GM21360 (cell line): ENCODE data around the gene ADRM1.
A peak's percentile ranks its signal among the peaks of the same experiment; 100 is the strongest.

Experiments
- ATAC-seq: cut with Tn5 transposase; IDR thresholded peaks from one replicate; pipeline ENCODE4 v1.9.1; 2021; ENCODE audit warnings: mild to moderate bottlenecking, moderate library complexity; ENCODE audit not compliant: unreplicated experiment

ADRM1 gene, protein sequence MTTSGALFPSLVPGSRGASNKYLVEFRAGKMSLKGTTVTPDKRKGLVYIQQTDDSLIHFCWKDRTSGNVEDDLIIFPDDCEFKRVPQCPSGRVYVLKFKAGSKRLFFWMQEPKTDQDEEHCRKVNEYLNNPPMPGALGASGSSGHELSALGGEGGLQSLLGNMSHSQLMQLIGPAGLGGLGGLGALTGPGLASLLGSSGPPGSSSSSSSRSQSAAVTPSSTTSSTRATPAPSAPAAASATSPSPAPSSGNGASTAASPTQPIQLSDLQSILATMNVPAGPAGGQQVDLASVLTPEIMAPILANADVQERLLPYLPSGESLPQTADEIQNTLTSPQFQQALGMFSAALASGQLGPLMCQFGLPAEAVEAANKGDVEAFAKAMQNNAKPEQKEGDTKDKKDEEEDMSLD

DNA sequence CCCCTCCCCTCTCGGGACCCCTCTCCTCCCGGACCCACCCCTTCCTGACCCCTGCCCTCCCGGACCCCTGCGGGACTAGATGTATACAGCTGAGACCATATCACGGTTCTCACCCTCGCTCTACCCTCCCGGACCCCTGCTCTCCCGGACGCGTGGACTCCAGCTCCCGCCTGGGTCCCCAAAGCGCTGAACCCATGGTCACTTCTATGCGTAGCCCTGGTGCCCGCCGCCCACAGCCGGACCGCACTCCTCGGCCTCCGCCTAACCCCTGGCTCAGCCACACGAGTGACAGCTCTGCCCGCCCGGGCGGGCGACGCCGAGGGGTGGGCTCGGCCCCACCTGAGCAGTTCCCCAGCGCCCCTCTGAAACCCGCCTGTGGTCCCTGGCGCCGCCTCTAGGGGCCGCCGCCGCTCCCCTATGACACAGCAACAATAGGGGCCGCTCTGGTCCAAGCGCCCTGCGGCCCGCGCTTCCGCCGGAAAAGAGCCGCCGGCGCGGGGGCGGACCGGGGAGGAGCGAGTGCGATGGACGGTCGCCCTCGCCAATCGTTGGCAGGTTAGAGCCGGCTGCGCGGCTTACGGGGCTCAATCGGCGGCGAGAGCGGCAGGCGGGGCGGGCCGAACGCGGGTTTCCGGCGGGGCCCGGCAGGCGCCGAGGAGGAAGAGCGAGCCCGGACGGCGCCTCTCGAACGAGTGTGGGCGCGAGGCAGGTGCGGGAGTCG lies at the start of gene ADRM1:
Gene ADRM1 (plus strand): TSS at position 657 of the 721 bp plus-strand sequence. CDS start 572 bp downstream, outside the sequence.
- peak; percentile 78 for ATAC-seq

DNA sequence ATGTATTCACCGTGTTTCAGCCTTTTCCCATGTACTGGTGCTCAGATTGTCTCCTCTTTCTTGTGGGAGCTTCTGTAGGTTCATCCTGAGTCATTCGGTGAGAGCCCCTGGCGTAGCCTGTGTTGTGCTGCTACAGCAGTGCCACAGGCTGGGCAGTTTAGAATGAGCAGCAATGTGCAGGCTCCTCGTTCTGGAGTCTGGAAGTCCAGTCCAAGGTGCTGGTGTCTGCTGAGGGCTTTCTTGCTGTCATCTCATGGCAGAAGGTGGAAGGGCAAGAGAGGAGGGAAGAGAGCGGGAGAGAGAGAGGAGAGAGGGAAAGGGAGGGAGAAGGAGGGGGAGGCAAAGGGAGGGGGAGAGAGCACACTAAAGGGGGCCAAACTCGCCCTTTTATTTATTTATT lies 49.4 kb upstream of the ADRM1 start:
- no peak for ATAC-seq

DNA sequence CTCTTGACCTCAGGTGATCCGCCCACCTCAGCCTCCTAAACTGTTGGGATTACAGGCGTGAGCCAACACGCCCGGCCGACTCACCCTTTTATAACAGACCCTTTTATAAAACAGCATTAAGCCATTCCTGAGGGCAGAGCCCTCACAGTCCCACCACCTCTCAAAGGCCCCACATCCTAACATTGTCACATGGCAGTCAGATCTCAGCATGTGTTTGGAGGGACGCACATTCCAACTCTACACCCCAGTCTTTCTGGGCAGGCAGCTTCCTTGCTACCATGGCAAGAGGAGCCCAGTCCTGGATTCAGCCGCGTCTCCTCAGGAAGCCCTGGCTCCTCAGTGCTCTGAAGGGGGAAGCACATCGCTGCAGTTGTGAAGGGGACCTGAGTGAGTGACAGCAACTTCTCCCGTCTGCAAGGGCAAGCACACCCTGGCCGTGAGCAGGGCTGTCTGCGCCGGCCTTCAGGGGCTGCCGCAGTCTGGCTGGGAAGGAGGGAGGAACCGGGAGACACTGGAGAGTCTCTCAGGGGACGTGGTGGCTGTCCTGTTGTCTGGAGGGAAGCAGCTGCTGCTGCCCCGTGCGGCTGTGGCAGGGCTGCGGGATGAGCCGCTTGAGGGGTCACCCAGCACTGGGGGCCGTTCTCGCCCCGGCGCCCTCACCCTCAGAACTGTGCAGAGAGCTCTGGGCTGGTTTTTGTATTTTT lies 48.6 kb upstream of the ADRM1 start:
- no peak for ATAC-seq

DNA sequence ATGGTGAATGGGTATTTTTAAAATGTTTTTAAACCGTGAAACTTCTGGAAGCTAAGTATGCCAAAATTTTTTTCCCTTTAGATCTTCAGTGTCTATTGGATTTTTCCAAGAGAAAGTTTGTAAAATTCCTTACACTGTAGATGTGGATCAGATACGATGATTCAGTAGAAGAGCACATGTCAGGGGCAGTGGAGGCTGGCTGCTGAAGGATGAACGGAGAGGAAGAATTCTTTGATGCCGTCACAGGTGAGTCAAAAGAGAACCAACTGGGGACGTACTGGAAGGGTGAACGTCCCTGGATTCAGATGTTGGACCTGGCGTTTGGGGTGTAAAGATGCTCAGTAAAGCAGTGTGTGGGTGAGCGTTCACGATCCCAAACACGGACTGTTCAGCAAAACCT lies 46.8 kb upstream of the ADRM1 start:
- no peak for ATAC-seq

DNA sequence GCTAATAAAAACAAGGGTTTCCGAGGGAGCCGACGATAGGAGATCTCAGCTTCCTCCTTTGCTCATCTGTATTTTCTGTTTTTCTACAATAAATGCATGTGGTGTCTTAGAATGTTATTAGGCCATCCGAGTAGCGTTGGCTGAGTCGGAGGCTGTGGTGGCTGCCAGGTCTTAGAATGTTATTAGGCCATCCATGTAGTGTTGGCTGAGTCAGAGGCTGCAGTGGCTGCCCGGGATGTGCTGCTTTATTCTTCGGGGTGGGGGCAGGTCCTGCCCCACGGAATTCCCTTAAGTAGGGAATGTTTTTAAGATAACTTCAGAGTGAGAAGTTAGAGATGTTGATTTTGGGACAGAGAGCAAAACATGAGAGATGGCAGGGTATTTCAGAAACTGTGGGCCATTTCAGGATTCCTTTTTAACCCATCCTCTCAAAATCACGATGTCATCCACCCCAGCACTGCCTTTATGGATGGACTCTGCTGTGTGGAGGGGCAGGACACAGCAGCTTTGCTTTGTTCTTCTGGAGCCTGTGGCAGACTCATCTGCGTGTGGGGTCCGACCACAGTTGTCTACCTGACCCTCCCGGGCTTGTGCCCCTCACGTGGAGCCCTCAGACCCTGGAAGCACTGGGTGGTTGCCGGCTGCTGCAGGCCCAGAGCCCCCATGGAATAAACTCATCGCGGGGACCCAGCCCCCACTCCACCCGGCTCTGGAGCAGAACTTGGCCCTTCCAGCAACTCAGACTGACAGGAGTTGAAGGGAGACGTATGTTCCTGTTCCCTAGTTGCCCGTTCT lies 44.1 kb upstream of the ADRM1 start:
- ATAC-seq: no peak

DNA sequence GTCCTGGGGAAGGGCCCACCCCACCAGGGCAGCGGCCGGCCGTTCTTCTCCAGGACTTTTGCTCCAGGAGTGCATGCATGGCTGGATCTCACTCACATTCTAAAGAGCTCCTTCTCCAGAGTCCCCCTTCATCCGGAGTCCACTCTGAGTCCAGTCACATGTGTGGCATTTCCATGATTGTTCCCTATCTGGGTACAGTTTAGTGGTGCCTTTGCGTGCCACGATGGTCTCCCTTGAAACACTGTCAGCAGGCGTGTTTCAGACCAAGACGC lies 43.6 kb upstream of the ADRM1 start:
- no peak for ATAC-seq

DNA sequence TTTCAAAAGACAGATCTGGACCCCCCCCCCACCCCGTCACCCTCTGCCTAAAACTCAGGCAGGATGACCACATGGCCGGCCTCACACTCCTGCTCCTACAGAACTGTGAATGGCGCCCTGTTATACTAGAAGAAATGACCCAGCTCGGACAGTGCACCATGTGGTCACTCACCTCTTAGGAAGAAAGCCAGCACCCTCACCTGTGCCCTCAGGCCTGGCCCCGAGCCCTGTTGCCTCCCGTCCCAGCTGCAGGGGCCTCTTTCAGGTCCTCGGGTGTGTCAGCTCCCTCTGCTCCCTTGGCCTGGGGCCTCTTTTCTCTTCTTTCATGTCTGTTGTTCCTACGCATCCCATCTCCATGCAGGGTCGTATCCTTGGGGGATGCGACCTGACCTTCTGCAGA lies 40.7 kb upstream of the ADRM1 start:
- ATAC-seq: no peak

DNA sequence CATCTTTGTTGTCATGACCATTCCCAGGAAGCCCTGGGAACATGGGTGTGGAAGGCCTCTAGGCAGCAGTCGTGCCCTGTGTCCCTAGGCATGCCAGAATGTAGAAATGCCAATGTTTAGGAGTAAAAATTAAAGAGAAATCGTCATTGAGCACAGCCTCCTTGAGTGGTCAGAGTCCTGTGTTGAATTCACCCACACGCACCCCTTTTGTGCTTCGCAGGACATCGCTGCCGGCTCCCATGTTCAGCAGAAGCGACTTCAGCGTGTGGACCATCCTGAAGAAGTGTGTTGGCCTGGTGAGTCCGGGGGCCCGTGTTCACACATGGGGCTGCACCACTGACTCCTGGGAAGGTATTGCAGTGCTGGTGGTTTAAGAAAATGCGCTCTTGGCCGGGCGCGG lies 39.4 kb upstream of the ADRM1 start:
- ATAC-seq: no peak

DNA sequence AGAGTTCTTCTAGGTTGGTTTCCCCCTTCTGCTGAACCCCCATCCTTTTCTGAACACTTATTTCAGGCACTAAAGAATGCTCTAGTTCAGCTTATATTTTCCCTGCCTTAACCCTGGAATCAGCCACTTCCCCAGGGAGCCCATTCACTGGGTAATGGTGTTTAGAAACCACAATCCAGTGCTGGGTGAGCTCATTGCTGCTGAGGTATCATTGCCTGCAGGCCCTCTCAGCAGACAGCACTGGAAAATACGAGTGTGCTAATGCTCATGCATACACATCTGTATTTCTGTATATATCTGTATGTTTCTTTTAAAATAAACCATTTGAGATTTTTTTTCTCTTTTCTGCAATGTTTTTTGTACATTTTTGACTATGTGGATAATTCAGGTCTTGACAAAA lies 37.4 kb upstream of the ADRM1 start:
- ATAC-seq: no peak

DNA sequence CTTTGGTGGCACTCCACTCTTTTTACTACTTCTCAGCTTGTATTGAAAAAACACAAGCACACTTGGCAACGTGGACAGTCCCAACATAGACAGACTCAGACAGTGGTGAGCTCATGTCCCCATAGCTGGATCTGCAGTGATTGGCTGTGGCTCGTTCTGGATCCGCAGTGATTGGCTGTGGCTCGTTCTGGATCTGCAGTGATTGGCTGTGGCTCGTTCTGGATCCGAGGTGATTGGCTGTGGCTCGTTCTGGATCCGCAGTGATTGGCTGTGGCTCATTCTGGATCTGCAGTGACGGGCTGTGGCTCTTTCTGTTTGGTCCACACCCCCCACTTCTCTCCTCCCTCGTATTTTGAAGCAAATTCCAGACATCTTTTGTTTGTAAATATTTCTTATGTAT lies 36.5 kb upstream of the ADRM1 start:
- ATAC-seq: no peak

DNA sequence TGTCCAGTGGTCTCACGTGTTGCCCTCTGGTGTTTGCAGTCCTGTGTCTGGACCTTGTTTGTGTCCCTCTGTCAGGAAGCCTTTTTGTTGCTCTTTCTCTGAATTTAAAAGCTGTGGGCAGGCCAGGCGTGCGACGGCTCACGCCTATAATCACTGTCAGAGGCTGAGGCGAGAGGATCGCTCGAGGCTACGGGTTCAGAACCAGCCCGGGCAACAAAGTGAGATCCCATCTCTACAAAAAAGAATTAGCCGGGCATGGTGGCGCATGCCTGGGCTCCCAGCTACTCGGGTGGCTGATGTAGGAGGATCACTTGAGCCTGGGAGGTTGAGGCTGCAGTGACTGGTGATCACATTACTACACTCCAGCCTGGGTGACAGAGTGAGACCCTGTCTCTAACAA lies 35.9 kb upstream of the ADRM1 start:
- no peak for ATAC-seq

DNA sequence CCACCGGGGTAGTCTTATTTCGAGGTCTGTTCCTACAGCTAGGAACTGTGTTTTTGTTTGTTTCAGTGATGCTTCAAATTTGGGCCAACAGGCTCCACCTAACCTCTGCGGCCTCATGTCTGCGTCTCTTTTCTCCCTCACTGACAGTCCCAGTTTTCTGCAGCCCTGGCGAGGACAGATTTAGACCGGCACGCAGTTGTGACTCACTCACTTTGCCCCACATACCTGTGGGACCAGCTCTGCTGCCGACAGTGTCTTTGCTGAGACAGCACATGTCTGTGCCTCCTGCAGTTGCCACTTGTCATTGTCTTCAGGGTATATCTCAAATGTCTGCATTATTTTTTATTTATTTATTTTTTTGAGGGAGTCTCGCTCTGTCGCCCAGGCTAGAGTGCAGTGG lies 35.3 kb upstream of the ADRM1 start:
- ATAC-seq: no peak

DNA sequence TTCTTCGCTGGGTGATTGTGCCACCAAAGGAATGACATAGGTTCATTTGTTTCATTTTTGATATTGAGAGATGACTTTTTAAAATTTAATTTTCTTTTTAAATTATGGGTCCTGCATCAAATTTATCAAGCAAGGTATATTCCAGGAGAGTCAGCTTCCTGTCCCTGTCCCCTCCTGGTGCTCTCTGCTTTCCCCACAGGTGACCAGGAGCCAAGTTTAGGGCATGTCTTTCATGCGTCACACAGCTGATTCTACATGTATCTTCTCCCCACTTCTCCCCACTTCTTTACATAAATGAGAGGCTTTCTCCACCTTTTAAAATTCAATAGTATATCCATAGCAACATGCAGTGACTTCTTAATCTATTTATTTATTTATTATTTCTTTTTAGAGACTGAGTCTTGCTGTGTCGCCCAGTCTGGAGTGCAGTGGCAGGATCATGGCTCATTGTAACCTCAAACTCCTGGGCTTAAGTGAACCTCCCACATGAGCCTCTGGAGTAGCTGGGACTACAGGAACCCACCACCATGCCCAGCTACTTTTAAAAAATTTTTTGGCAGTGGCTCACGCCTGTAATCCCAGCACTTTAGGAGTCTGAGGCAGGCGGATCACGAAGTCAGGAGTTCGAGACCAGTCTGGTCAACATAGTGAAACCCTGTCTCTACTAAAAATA lies 34.4 kb upstream of the ADRM1 start:
- no peak for ATAC-seq

DNA sequence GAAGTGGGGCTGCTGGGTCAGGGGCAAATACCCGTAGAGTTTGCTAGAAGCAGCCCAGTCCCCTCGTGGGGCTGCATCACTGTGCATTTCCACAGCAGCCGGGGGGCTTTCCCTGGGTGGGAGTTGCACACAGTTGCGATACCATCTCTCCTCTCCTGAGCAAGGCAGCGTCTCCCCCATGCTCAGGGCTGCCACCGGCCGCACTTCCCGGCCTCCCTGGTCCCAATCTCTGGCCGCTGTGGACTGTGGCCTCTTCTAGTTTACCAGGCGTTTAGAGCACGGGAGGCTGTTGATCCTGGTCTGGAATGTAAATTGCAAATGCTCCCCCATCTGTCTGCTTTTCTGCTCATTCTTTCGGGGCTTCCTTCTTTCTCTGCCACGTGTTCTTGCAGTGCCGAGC lies 33.4 kb upstream of the ADRM1 start:
- no peak for ATAC-seq

DNA sequence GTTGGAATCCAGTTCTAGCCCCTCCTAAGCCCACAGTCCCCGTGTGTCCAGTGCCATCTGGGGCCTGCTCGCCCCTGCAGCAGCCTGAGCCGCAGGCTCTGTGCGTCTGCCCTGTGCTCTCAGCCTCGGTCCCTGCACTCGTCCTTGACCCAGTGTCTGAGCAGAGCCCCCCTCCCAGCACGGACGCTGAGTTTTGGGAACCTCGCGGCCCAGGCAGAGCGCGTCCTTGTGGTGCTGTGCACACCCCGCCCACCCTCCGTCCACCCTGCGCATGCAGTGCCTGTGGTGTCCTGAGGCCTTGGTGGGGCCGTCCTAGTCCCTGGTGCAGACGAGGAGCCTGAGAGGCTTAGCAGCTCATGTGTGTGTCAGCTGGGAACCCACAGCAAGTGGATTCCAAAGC lies 32.9 kb upstream of the ADRM1 start:
- ATAC-seq: no peak

DNA sequence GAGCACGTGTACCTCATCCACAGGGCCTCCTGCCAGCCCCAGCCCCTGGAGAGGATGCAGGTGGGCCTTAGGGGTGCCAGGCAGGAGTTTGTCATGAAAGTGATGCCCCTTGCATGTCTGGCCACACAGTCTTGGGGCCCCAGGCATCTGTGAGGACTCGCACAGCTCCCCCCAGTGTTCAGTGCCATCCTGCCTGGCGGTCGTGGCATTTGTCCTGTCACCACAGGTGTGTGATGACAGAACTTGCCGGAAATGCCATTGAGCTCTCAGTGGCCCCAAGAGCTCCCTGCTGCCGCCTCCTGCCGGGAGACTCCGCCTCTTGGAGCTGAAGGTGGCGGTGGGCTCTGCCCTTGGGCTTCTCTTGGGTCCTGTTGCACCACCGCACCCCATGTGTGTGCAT lies 30.6 kb upstream of the ADRM1 start:
- no peak for ATAC-seq

DNA sequence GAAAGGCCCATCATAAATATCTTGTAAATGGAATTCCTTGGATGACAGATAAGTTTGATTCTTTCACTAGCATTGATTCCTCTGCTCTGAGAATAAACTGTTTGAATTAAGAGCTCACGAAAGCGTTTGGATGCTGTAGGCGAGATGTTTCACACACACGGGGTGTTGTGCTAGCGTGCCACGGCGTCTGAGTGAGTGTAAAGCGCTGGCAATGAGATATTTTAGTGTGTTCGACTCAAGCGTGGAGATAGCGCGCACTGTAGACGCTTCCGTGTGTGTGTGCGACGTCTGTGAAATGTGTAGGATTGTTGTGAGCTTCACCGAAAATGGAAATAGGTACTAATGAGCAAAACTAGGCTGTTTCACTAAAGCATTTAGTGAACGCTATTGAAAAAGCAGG lies 29.4 kb upstream of the ADRM1 start:
- ATAC-seq: no peak

DNA sequence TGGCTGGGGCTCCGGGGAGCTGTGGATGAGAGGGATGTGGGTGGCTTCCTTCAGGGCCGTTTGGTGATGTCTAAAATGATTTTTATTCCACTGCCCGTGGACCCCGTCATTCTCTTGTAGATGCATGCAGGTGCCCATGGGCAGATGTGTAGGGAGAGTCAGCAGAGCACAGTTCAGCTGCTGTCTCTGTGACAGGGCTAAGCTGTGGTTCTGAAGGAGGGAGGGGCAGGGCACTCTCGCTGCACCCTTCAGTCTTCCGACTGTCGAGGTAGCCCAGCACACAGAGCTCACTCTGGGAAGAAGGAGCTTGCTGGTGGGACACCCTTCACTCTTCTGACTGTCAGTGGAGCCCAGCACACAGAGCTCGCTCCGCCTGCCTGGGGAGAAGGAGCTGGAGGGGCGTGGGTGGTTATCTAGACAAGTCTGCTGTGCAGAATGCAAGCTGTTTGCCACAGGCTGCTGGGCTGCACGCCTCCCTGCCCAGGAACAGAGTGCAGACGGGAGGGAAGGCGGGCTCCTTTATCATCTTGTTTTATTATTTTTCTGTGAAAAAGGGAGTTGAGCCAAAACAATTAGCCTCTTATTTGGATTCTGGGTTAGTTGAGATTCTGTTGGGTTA lies 28.4 kb upstream of the ADRM1 start:
- ATAC-seq: no peak

DNA sequence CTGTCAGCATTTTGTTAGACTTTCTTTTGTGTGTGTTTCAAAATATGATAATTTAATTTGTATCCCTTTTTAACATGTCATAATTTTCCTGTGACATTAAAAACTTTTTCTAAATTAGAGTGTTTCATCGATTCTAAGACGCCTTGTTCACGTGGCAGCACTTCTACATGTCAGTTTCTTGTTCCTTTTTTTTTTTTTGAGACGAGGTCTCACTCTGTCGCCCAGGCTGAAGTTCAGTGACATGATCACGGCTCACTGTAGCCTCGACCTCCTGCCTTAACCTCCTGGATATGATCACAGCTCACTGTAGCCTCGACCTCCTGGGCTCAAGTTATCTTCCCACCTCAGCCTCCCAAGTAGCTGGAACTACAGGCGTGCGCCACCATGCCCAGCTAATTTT lies 27.6 kb upstream of the ADRM1 start:
- ATAC-seq: no peak

DNA sequence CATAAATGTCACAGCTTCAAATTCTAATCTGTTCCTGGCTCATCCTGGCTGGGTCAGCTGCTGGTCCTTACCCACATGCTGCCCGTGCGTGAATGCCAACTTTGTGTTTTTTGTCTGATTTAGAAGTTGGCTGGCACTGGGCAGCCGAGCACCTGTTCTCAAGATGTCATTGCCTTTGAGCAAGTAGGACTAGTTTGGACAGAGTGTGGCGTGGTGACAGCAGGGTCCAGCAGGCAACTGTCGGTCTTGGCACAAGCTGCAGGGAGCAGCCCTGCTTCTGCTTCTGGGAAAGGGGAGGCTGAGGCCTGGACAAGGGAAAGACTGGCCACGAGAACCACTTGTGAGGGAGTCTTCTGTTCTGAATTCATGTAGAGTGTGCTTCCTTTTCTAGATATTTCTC lies 26.4 kb upstream of the ADRM1 start:
- no peak for ATAC-seq
